ENCODE results near the gene COL1A1.

DNA sequence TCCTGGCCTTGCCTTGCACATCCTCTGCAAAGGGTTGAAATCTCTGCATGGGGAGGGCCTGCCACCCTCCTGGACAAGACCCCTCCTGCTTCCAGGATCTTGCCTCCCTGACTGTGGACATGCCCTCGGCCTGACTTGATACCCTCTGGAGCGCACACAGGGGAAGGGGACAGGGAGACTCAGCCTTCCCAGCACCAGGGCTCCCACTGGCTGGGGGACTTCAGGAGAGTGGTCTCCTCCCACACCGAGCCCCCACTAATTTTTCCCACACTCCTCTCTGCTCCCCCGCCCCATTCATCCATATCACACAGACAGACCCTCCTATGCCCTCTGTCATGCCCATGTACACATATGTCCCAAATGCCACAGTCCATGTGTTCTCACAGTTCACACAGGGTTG is 21.3 kb downstream of the COL1A1 start:
- TF ChIP-seq POLR2AphosphoS5 (IDR thresholded peaks at IDR 0.05; ENCODE audit: insufficient read depth in 1 of 2, low read depth in 1 of 2), result no peak
- TF ChIP-seq CTCF (IDR thresholded peaks at IDR 0.05), result no peak
- TF ChIP-seq POLR2A (IDR thresholded peaks at IDR 0.05), result no peak
